NK-92 (cell line): ENCODE measurements around the gene RGS3.
"Not testable (repeated sequence)": the region's sequence is repeated elsewhere in the genome, so short reads cannot be mapped to it uniquely, and the experiment has no call there.

Experiments used
- DNase-seq: peaks from one replicate; lab custom pipeline; 2025; ENCODE audit not compliant: unreplicated experiment; lab: John Stamatoyannopoulos, UW

Gene RGS3

GRCh38 chr9:113631871-113632665 is 168.5 kb downstream of the RGS3 start:
- no peak for DNase-seq

GRCh38 chr9:113632776-113633590 is 169.5 kb downstream of the RGS3 start:
- no peak for DNase-seq

GRCh38 chr9:113633782-113634595 is 170.5 kb downstream of the RGS3 start:
- no peak for DNase-seq

DNA sequence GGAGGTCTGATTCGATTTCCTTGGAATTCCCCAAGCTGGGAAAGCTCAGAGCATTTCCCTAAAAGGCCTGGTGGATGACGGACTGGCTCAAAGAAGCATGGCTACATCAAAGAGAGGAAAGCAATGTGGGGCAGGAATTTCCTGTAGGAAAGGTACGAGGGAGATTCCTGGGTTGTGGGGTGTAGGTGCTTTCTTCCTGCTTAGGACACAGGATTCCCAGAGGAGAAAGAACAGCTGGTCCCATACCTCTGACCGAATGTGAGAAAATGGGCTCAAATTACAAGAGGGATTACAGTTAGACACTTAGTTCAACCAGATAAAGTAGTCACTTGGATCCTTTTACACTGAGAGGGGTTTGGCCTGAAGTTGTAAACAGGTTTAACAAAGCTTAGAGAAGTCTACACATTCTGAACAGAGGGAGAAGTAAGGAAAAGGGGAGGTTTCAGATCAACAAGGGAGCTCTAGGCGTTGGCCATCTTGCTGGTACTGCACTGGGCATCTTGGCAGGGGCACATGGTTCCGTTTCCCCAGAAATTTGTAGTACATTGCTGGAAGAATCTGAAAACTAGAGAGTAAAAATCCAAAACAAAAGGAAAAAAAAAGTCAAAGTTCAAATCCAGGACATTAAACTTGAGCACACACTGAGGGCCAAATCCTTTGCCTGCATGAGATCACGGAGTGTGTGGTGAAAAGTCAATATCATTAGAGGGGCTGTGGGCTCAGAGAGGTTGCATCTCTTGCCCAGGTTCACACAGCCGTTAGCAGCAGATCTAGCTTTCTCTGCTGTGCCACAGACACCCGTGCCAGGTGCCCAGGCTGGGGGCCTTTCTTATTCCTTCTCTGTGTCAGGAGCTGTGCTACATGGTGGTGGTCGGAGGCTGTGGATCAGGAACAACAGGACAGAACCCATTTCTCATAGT is 171.3 kb downstream of the RGS3 start:
- DNase-seq = no peak

GRCh38 chr9:113635586-113635985 is 172.1 kb downstream of the RGS3 start:
- DNase-seq = no peak

DNA sequence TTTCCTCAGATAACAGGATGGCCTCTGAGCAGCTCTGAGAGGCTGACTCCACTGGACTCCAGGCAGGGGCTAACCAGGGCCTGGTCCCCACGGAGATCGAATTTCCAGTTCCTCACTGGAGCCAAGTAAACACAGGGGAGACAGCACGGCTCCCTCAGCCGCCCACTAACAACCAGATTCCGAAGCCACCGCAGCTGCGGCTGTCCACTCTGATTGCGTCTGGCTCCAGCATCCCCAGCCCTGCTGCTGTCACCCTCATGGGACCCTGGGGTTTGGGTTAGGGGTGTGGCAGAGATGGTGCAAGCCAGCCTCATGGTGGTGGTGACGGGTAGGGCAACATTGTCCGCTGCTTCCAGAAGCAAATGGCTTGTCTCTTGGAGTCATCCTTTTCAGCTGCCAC is 172.6 kb downstream of the RGS3 start:
- DNase-seq = no peak

- DNase-seq = no peak
Measured at GRCh38 chr9:113636693-113637092, 173.2 kb downstream of the RGS3 start.

GRCh38 chr9:113638490-113638889 is 175.0 kb downstream of the RGS3 start:
- DNase-seq = no peak

DNA sequence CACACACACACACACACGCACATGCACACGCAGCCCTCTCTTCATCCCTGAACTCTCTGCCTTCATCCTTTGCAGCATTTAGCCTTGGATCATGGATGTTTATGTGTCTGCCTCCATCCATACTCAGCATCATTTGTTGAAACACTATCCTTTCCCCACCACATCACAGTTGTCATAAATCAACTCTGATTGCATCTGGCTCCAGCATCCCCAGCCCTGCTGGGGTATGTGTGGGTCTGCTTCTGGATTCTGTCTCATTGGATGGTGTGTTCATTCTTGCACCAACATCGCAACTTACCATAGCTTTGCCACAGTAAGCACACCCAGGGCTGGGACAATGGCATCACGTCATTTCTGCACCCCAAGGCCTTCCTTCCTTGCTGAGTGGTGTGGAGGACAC is 175.4 kb downstream of the RGS3 start:
- DNase-seq = no peak

- DNase-seq = not testable (repeated sequence)
Measured at GRCh38 chr9:113639411-113639970, 176.0 kb downstream of the RGS3 start.

GRCh38 chr9:113640418-113640817 is 176.9 kb downstream of the RGS3 start:
- no peak for DNase-seq

- DNase-seq = no peak
Measured at GRCh38 chr9:113641100-113641885, 177.8 kb downstream of the RGS3 start.

DNA sequence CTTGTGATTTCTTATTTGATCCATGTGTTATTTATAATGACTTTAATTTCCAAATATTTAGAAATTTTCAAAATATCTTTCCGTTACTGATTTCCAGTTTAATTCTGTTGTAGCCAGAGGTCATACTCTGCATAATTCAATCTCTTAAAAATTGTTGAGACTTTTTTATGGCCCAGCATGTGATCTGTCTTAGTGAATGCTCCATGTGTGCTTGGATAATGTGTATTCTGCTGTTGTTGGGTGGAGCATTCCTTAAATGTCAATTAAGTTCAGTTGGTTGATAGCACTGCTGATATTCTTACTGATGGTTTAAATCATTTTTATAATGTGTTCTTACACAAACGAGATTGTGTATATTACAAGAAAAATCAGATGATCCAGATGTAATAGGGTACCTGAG is 180.8 kb downstream of the RGS3 start:
- DNase-seq = no peak

GRCh38 chr9:113645227-113645977 is 181.9 kb downstream of the RGS3 start:
- no peak for DNase-seq

DNA sequence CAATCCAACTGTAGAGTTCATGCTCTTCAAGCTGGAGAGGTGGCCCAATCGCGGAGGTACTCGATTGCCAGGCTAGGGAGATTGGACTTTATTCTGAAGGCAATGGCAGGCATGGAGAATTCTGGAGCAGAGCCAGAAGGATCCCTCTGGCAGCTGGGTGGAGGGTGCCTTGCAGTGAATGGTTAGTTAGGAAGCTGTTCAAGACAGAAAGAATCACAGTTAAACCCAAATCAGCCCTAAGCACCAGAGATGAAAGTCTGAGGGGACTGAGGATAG is 182.4 kb downstream of the RGS3 start:
- no peak for DNase-seq

DNA sequence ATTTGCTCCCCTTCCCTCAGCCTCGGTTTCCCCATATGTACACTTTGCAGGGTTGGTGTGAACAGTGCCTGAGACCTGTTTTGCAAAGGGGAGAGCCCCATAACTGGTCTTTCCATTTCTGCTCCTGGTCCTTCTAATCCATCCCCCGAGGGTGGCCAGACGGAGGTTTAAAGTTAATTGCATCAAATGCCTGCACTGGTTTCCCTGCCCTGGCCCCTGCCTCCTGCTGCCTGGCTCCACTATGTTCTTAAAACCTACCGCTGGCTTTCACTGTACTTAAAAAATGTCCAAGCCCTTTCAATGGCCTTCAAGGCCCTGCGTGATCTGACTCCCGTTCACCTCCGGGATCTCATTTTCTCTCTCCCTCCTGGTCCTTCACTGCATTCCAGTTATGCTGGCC is 183.0 kb downstream of the RGS3 start:
- no peak for DNase-seq
